Uterus (tissue), 4 donors: Measurements from ENCODE around the gene PARD3. TPM values are rescaled to one million over a fixed set of nuclear protein-coding genes. Genes with fewer than 3 reads are reported as not detected.

Source experiments
- DNase-seq, 2 donors: peaks; one replicate each; pipeline ENCODE4 v3.0.0-alpha.2; 2019 to 2020
- H3K27ac ChIP-seq, 2 donors: fragments of 200-600 bp; sonication (generic); 1 replicate in 1 of 2; 2 replicates in 1 of 2; pipeline ENCODE4 v1.5.1; 2016 to 2018
- H3K27me3 ChIP-seq, 2 donors: fragments of 200-600 bp; sonication (generic); one replicate each; pipeline ENCODE4 v1.5.1; 2018 to 2019; ENCODE audit warnings: control low read depth in 1 of 2
- H3K36me3 ChIP-seq, 2 donors: fragments of 200-600 bp; sonication (generic); one replicate each; pipeline ENCODE4 v1.5.1; 2019; ENCODE audit warnings: control low read depth in 1 of 2
- H3K4me1 ChIP-seq, 2 donors: fragments of 200-600 bp; sonication (generic); one replicate each; pipeline ENCODE4 v1.5.1; 2018 to 2019; ENCODE audit warnings: control low read depth in 1 of 2
- H3K4me3 ChIP-seq, 2 donors: fragments of 200-600 bp; sonication (generic); 1 replicate in 1 of 2; 2 replicates in 1 of 2; pipeline ENCODE4 v1.5.1; 2018 to 2019; ENCODE audit warnings: mild to moderate bottlenecking in 1 of 2
- H3K9me3 ChIP-seq, 2 donors: fragments of 200-600 bp; sonication (generic); one replicate each; pipeline ENCODE4 v1.5.1; 2019; ENCODE audit warnings: control low read depth in 1 of 2
- POLR2A ChIP-seq, 2 donors: fragments of 450-650 bp; IDR thresholded peaks; one replicate each; pipeline ENCODE4 v1.6.1; 2016; ENCODE audit warnings: antibody characterized with exemption in 2 of 2, mild to moderate bottlenecking in 1 of 2, moderate library complexity in 1 of 2
- intact Hi-C: fragments of 100-400 bp; cut with DNase I; formaldehyde crosslinking; loops from one replicate; pipeline ENCODE4 v1.15.1; 2023; ENCODE audit warnings: low total_unique reads
- total RNA-seq, 4 donors: library from RNA; depleted of rRNA in 3 of 4; stranded (reverse); fragments of >200 nt in 3 of 4; gene quantifications; one replicate each; pipeline versions ENCODE4 v1.1.0 to v1.2.4, GENCODE V29; 2014 to 2023
- TF ChIP-seq, protein P1 (sequence below), 4 experiments: fragments of 200-600 bp in 2 of 4; fragments of 450-650 bp in 2 of 4; sonication (generic) in 2 of 4; IDR thresholded peaks; one replicate each; pipeline ENCODE4 v1.5.1; 2016 to 2019; ENCODE audit warnings: antibody characterized with exemption in 4 of 4, mild to moderate bottlenecking in 2 of 4, moderate library complexity in 1 of 4
- donor health status: DM: yes; HTN: yes; CAD: no.

PARD3 gene
- total RNA-seq, 4 donors from 2014 or later = 42.1 to 96.1 (median 51.5) TPM

DNA sequence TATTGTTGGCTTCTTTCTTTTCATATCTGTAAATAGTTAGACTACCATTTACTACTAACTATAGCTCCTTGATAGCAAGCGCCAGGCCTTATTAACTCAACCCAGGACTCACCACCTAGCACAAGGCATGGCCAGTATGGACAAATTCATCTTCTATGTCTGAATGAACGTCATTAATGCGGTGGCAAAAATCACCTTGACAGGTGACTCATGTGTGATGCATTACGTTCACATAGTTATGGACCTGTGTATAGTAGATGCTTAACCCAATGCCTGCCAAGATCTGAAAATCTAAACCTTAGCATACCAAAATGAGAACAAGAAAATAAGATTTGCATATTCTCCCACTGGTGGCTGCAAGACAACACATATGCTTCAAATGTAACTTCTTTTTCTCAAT is 300.8 kb downstream of the PARD3 start:
- Histone ChIP-seq H3K36me3 (no peaks in the 10 kb centered on the region), H3K27ac (no peak overlapping the region), H3K4me3 (no peak overlapping the region), H3K27me3 (no peaks in the 10 kb centered on the region), H3K4me1 (no peaks in the 10 kb centered on the region), H3K9me3 (no peaks in the 10 kb centered on the region)
- TF ChIP-seq POLR2A (IDR thresholded peaks at IDR 0.05) = no peak
- TF ChIP-seq, protein P1, sequence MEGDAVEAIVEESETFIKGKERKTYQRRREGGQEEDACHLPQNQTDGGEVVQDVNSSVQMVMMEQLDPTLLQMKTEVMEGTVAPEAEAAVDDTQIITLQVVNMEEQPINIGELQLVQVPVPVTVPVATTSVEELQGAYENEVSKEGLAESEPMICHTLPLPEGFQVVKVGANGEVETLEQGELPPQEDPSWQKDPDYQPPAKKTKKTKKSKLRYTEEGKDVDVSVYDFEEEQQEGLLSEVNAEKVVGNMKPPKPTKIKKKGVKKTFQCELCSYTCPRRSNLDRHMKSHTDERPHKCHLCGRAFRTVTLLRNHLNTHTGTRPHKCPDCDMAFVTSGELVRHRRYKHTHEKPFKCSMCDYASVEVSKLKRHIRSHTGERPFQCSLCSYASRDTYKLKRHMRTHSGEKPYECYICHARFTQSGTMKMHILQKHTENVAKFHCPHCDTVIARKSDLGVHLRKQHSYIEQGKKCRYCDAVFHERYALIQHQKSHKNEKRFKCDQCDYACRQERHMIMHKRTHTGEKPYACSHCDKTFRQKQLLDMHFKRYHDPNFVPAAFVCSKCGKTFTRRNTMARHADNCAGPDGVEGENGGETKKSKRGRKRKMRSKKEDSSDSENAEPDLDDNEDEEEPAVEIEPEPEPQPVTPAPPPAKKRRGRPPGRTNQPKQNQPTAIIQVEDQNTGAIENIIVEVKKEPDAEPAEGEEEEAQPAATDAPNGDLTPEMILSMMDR (IDR thresholded peaks at IDR 0.05) = no peak
- intact Hi-C loops = no loop called here
- DNase-seq = no peak

DNA sequence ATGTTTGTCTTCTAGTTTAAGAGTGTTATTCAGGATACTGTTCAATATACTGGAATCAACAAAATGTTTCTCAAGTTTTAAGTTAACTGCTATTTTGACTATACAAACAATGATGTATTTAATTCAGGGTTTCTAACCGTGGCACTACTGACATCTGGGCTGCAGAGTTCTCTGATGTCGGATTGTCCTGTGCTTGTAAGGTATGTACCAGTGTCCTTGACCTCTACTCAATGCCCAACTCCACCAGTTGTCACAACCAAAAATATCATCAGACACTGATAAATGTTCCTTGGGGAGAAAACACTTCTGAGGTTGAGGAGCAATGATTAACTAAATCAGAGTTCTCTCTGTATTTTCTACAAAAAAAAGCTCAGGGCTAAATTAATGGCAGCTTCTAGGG is 301.5 kb downstream of the PARD3 start:
- intact Hi-C loops = no loop called here
- no peaks in the 10 kb centered on the region for H3K36me3 ChIP-seq
- no peaks in the 10 kb centered on the region for H3K27me3 ChIP-seq
- DNase-seq = no peak
- H3K4me3 ChIP-seq = no peak overlapping the region
- no peaks in the 10 kb centered on the region for H3K9me3 ChIP-seq
- H3K27ac ChIP-seq = no peak overlapping the region
- no peak for TF ChIP-seq POLR2A (IDR thresholded peaks at IDR 0.05)
- TF ChIP-seq, protein P1 (IDR thresholded peaks at IDR 0.05) = no peak
- no peaks in the 10 kb centered on the region for H3K4me1 ChIP-seq

DNA sequence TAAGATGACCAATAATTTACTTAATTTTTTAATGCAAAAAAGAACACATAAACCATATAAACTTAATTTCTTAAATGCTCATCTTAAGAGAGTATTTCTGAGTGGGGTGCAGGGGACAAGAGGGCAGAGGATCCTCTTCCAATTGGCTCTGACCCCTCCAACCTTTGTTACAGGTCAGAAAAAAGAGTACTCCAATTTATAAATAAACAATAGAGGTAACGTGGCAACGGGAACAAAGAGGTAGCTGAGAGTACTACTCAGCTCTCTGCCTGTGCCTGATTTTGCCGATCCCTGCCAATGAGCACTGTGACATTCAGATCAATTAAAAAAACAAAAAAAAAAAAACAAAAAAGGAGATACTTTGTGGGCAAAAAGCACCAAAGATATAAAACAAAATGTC is 307.9 kb downstream of the PARD3 start:
- Histone ChIP-seq H3K27me3 (no peaks in the 10 kb centered on the region), H3K9me3 (no peaks in the 10 kb centered on the region), H3K4me1 (no peaks in the 10 kb centered on the region), H3K4me3 (no peak overlapping the region), H3K36me3 (no peaks in the 10 kb centered on the region), H3K27ac (no peak overlapping the region)
- no peak for DNase-seq
- no peak for TF ChIP-seq POLR2A (IDR thresholded peaks at IDR 0.05)
- TF ChIP-seq, protein P1 (IDR thresholded peaks at IDR 0.05) = no peak
- intact Hi-C loops = no loop called here

DNA sequence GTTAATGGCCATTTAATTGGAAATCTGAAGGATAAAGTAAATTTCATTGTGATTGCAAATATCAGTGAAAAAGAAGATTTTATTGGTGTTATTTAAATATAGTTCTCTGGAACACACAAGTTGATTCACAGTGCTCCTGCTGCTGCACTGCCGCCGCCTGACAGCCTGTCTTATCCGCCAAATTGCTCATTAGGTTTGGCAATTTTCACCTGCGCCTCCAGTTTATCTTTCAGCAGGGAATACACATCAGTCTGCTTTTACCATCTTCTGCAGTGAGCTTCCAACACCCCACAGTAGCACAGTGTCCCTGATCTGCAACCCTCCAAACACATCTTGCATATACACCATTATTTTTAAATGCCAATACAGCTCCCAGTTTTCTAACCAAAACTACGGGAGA is 308.3 kb downstream of the PARD3 start:
- Histone ChIP-seq H3K27ac (no peak overlapping the region), H3K4me1 (no peaks in the 10 kb centered on the region), H3K36me3 (no peaks in the 10 kb centered on the region), H3K9me3 (no peaks in the 10 kb centered on the region), H3K27me3 (no peaks in the 10 kb centered on the region), H3K4me3 (no peak overlapping the region)
- no peak for DNase-seq
- TF ChIP-seq, protein P1 (IDR thresholded peaks at IDR 0.05) = no peak
- no peak for TF ChIP-seq POLR2A (IDR thresholded peaks at IDR 0.05)
- intact Hi-C loops = no loop called here

DNA sequence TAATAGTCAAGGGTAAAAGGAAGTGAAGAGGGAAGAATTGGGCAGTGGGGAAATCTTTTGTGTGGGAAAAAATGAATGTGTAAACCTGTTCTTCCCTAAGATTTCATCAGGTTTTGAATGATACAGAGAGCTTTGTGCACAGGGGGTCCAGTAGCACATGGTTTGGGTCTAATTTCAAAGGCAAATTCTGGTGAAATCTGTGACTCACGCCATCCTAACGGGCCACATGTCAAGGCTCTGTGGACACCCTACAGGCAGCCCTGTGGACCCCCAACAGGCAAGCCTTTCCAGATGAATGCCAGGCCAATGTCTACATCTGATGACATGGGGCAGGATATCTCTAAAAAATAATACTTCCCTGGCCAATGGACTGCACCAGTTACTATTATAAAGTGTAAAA is 309.8 kb downstream of the PARD3 start:
- Histone ChIP-seq H3K27ac (no peak overlapping the region), H3K4me1 (no peaks in the 10 kb centered on the region), H3K9me3 (no peaks in the 10 kb centered on the region), H3K27me3 (no peaks in the 10 kb centered on the region), H3K36me3 (no peaks in the 10 kb centered on the region), H3K4me3 (no peak overlapping the region)
- intact Hi-C loops = no loop called here
- no peak for DNase-seq
- TF ChIP-seq, protein P1 (IDR thresholded peaks at IDR 0.05) = no peak
- TF ChIP-seq POLR2A (IDR thresholded peaks at IDR 0.05) = no peak
